Cardiac muscle cell (in vitro differentiated cells and primary cell): ENCODE results near the gene NOB1. TPM values are rescaled to one million over a fixed set of nuclear protein-coding genes. Genes with fewer than 3 reads are reported as not detected.

Experiments
- DNase-seq, 2 donors: peaks; one replicate each; pipeline versions ENCODE4 v3.0.0 to v3.0.0-alpha.2; 2010 to 2017; ENCODE audit warnings: low read depth in 1 of 2, low spot score in 1 of 2
- H3K27ac ChIP-seq: fragments of 200-600 bp; sonication (generic); 2 replicates; pipeline ENCODE4 v1.5.1; 2016
- H3K27me3 ChIP-seq: fragments of 200-600 bp; sonication (generic); 2 replicates; pipeline ENCODE4 v1.6.0; 2016; ENCODE audit warnings: control low read depth
- H3K36me3 ChIP-seq: fragments of 200-600 bp; sonication (generic); 2 replicates; pipeline ENCODE4 v1.5.1; 2016; ENCODE audit warnings: control low read depth
- H3K4me1 ChIP-seq: fragments of 200-600 bp; sonication (generic); 2 replicates; pipeline ENCODE4 v1.8.1; 2017; ENCODE audit warnings: low read depth, mild to moderate bottlenecking, mixed run types
- H3K4me3 ChIP-seq: fragments of 200-600 bp; sonication (generic); 2 replicates; pipeline ENCODE4 v1.5.1; 2016; ENCODE audit warnings: mild to moderate bottlenecking
- H3K9me3 ChIP-seq: fragments of 200-600 bp; sonication (generic); 2 replicates; pipeline ENCODE4 v1.5.1; 2017; ENCODE audit warnings: low read depth, mild to moderate bottlenecking, control low read depth
- CTCF ChIP-seq: IDR thresholded peaks from 2 replicates; pipeline ENCODE4 v1.5.1; 2012; ENCODE audit warnings: low read depth, mild to moderate bottlenecking, low read length
- polyA plus RNA-seq: library from polyadenylated mRNA; unstranded; fragments of >200 nt; fragmentation: Nextera tagmentation; extraction: Ambion mirVana; gene quantifications from 2 replicates; pipeline ENCODE4 v1.2.1, GENCODE V29; 2016
- total RNA-seq: library from RNA; depleted of rRNA; stranded (reverse); fragments of >200 nt; gene quantifications from 2 replicates; pipeline ENCODE4 v1.2.3, GENCODE V29; 2016

Gene NOB1
- total and polyA plus RNA-seq, 2 experiments from 2014 or later: 26.8 to 34.0 TPM

- no peak for DNase-seq
- H3K9me3 ChIP-seq: no peaks in the 10 kb centered on the region
- H3K27ac ChIP-seq: no peak overlapping the region
- no peaks in the 10 kb centered on the region for H3K27me3 ChIP-seq
- no peak for TF ChIP-seq CTCF
- H3K4me1 ChIP-seq: peaks cover 5% of the 10 kb centered on the region
- peaks cover 5% of the 10 kb centered on the region for H3K36me3 ChIP-seq
- H3K4me3 ChIP-seq: no peak overlapping the region
Observed at GRCh38 chr16:69756705-69757104, 2.0 kb upstream of the NOB1 start.

- H3K27me3 ChIP-seq: no peaks in the 10 kb centered on the region
- no peaks in the 10 kb centered on the region for H3K9me3 ChIP-seq
- no peak for DNase-seq
Observed at GRCh38 chr16:69754143-69754468, 620 bp downstream of the NOB1 start.

GRCh38 chr16:69748694-69749345 lies 5.9 kb downstream of the NOB1 start:
- Histone ChIP-seq H3K27ac (no peak overlapping the region), H3K4me1 (peaks cover 5% of the 10 kb centered on the region), H3K36me3 (peaks cover 53% of the 10 kb centered on the region), H3K4me3 (no peak overlapping the region), H3K9me3 (no peaks in the 10 kb centered on the region), H3K27me3 (no peaks in the 10 kb centered on the region)
- no peak for TF ChIP-seq CTCF
- DNase-seq: no peak

More at GRCh38 chr16:69754143-69754468, 620 bp downstream of the NOB1 start:
- H3K4me1 ChIP-seq: peaks cover 5% of the 10 kb centered on the region
- H3K4me3 ChIP-seq: peak overlapping the region; percentile 77
- H3K27ac ChIP-seq: peak overlapping the region; percentile 63
- H3K36me3 ChIP-seq: peaks cover 13% of the 10 kb centered on the region
- no peak for TF ChIP-seq CTCF

- H3K9me3 ChIP-seq: no peaks in the 10 kb centered on the region
- no peaks in the 10 kb centered on the region for H3K4me1 ChIP-seq
- no peak overlapping the region for H3K4me3 ChIP-seq
- H3K27me3 ChIP-seq: no peaks in the 10 kb centered on the region
- no peak for TF ChIP-seq CTCF
- no peak for DNase-seq
- no peak overlapping the region for H3K27ac ChIP-seq
- H3K36me3 ChIP-seq: peaks cover 62% of the 10 kb centered on the region
Observed at GRCh38 chr16:69747115-69747514, 7.6 kb downstream of the NOB1 start.

GRCh38 chr16:69745959-69746358 lies 8.8 kb downstream of the NOB1 start:
- no peak for TF ChIP-seq CTCF

More at GRCh38 chr16:69745959-69746358, 8.8 kb downstream of the NOB1 start:
- H3K27me3 ChIP-seq: no peaks in the 10 kb centered on the region
- no peak for DNase-seq
- H3K4me1 ChIP-seq: no peaks in the 10 kb centered on the region
- no peak overlapping the region for H3K27ac ChIP-seq
- H3K4me3 ChIP-seq: no peak overlapping the region
- no peaks in the 10 kb centered on the region for H3K9me3 ChIP-seq
- peaks cover 65% of the 10 kb centered on the region for H3K36me3 ChIP-seq
